Keratinocyte (primary cell): ENCODE results near the gene SLC17A7. TPM values are rescaled to one million over a fixed set of nuclear protein-coding genes. Genes with fewer than 3 reads are reported as not detected.

Source experiments
- DNase-seq: peaks from one replicate; pipeline ENCODE4 v3.0.0-alpha.2; 2011; ENCODE audit warnings: low read depth, missing footprints, low spot score
- FAIRE-seq: peaks from 2 replicates; lab custom pipeline; 2011; peaks lifted over from hg19 to GRCh38; lab: Jason Lieb, UNC
- H2AFZ ChIP-seq: 2 replicates; pipeline ENCODE4 v1.6.0; 2012; ENCODE audit warnings: low read length, control low read depth, inconsistent platforms; ENCODE audit not compliant: control insufficient read depth
- H3K27ac ChIP-seq: 2 replicates; pipeline ENCODE4 v1.5.1; 2011; ENCODE audit warnings: low read length; ENCODE audit not compliant: control insufficient read depth, insufficient read depth
- H3K27me3 ChIP-seq: 3 replicates; pipeline ENCODE4 v1.6.0; 2011; ENCODE audit warnings: low read length; ENCODE audit not compliant: control insufficient read depth, insufficient read depth; ENCODE audit errors: extremely low read depth
- H3K36me3 ChIP-seq, 2 experiments: 2 replicates in 1 of 2; 3 replicates in 1 of 2; pipeline ENCODE4 v1.5.1; 2011; ENCODE audit warnings: low read length in 2 of 2, mild to moderate bottlenecking in 1 of 2; ENCODE audit not compliant: control insufficient read depth in 2 of 2, insufficient read depth in 2 of 2; ENCODE audit errors: extremely low read depth in 1 of 2
- H3K4me1 ChIP-seq: 3 replicates; pipeline ENCODE4 v1.5.1; 2011; ENCODE audit warnings: low read length; ENCODE audit not compliant: control insufficient read depth, insufficient read depth; ENCODE audit errors: extremely low read depth
- H3K4me2 ChIP-seq: 3 replicates; pipeline ENCODE4 v1.6.0; 2011; ENCODE audit warnings: low read depth, low read length; ENCODE audit not compliant: control insufficient read depth, insufficient read depth; ENCODE audit errors: extremely low read depth
- H3K4me3 ChIP-seq, 3 experiments: fragments of 200-600 bp in 1 of 3; sonication (generic) in 1 of 3; 2 replicates in 2 of 3; 3 replicates in 1 of 3; pipeline ENCODE4 v1.5.1; 2011 to 2016; ENCODE audit warnings: low read length in 3 of 3, mild to moderate bottlenecking in 3 of 3, control low read depth in 2 of 3, inconsistent platforms in 1 of 3, low read depth in 1 of 3, mixed read lengths in 1 of 3, mixed run types in 1 of 3, moderate library complexity in 1 of 3; ENCODE audit not compliant: control insufficient read depth in 2 of 3, insufficient read depth in 2 of 3; ENCODE audit errors: extremely low read depth in 1 of 3
- H3K79me2 ChIP-seq: 2 replicates; pipeline ENCODE4 v1.6.0; 2012; ENCODE audit warnings: low read length; ENCODE audit not compliant: control insufficient read depth, insufficient read depth
- H3K9ac ChIP-seq: 3 replicates; pipeline ENCODE4 v1.6.0; 2011; ENCODE audit warnings: low read length; ENCODE audit not compliant: control insufficient read depth, insufficient read depth; ENCODE audit errors: extremely low read depth
- H3K9me1 ChIP-seq: 3 replicates; pipeline ENCODE4 v1.6.0; 2011; ENCODE audit warnings: low read length; ENCODE audit not compliant: control insufficient read depth, insufficient read depth; ENCODE audit errors: extremely low read depth
- H3K9me3 ChIP-seq: 2 replicates; pipeline ENCODE4 v1.5.1; 2012; ENCODE audit warnings: low read depth, low read length; ENCODE audit not compliant: control insufficient read depth
- H4K20me1 ChIP-seq: 3 replicates; pipeline ENCODE4 v1.6.0; 2011; ENCODE audit warnings: low read length; ENCODE audit not compliant: control insufficient read depth, insufficient read depth; ENCODE audit errors: extremely low read depth
- CTCF ChIP-seq, 3 experiments: IDR thresholded peaks in 1 of 3; conservative IDR thresholded peaks in 1 of 3; optimal IDR thresholded peaks in 1 of 3; 2 replicates in 2 of 3; 3 replicates in 1 of 3; pipeline versions ENCODE3 to v1.5.1; 2011; ENCODE audit warnings: low read length in 3 of 3, mild to moderate bottlenecking in 3 of 3, moderate library complexity in 2 of 3, control low read depth in 1 of 3, inconsistent platforms in 1 of 3; ENCODE audit not compliant: insufficient read depth in 2 of 3; ENCODE audit errors: extremely low read depth in 1 of 3
- EZH2 ChIP-seq: IDR thresholded peaks from one replicate; pipeline ENCODE4 v1.6.1; 2012; ENCODE audit warnings: inconsistent platforms, mild to moderate bottlenecking, low read length, moderate library complexity
- dilution Hi-C: fragments of 300-500 bp; cut with MboI; formaldehyde crosslinking; loops from one replicate; pipeline ENCODE4 v1.7.0; 2020; ENCODE audit warnings: low sequenced_read_pairs; ENCODE audit not compliant: extremely low pct_ligation_motif_present
- polyA plus RNA-seq, 5 experiments: library from polyadenylated mRNA; depleted of rRNA in 3 of 5; stranded (reverse) in 3 of 5; stranded (forward) in 1 of 5; unstranded in 1 of 5; fragments of >200 nt; gene quantifications; 1 replicate in 1 of 5; 2 replicates in 3 of 5; 3 replicates in 1 of 5; pipeline versions ENCODE4 v1.2.1 to v1.2.3, GENCODE V29; 2011 to 2012; ENCODE audit warnings: missing spikeins in 2 of 5, low read depth in 1 of 5, low replicate concordance in 1 of 5

Gene SLC17A7
- polyA plus RNA-seq, 1 donor (not counting 4 experiments of a cell fraction or from before 2014, with no cell fraction given) = 0.04 TPM

GRCh38 chr19:49453013-49453756, 11.9 kb upstream of the SLC17A7 start, which contains the start of gene ALDH16A1:
ALDH16A1 (plus strand) TSS chr19:49453225; CDS start chr19:49453332, 107 bp downstream.
- H2AFZ ChIP-seq = peak within 1 kb of the TSS; percentile 92
- FAIRE-seq = peak; percentile 60
- peak within 1 kb of the TSS; percentile 86 for H3K4me2 ChIP-seq
- peak within 1 kb of the TSS; percentile 67 to 98 (median 68) for H3K4me3 ChIP-seq
- no peaks in the 10 kb centered on the region for H4K20me1 ChIP-seq
- peak within 1 kb of the TSS; percentile 99 for H3K9ac ChIP-seq
- H3K36me3 ChIP-seq = peaks cover 5 to 7% of the 10 kb centered on the region in 2 experiments
- no peaks in the 10 kb centered on the region for H3K9me3 ChIP-seq
- dilution Hi-C loops = no loop called here
- DNase-seq = peak; percentile 90
- peaks cover 21% of the 10 kb centered on the region for H3K79me2 ChIP-seq
- H3K27ac ChIP-seq = peak within 1 kb of the TSS; percentile 97
- H3K4me1 ChIP-seq = peaks cover 13% of the 10 kb centered on the region
- no peaks in the 10 kb centered on the region for H3K9me1 ChIP-seq
- H3K27me3 ChIP-seq = no peaks in the 10 kb centered on the region
- no peak for TF ChIP-seq CTCF (optimal IDR thresholded peaks at IDR 0.05 in 1 of 3, IDR thresholded peaks at IDR 0.05 in 1 of 3, conservative IDR thresholded peaks at IDR 0.05 in 1 of 3; ENCODE audit: extremely low read depth in 1 of 3, insufficient read depth in 2 of 3, low read length in 3 of 3)

GRCh38 chr19:49451430-49452181, 10.3 kb upstream of the SLC17A7 start, which contains the start of gene PIH1D1:
PIH1D1 (minus strand) TSS chr19:49451814; CDS start chr19:49451574, 240 bp downstream.
- Histone ChIP-seq H3K9me3 (no peaks in the 10 kb centered on the region), H3K4me3 (peak within 1 kb of the TSS; percentile 78 to 98 (median 88)), H3K79me2 (peaks cover 21% of the 10 kb centered on the region), H3K36me3 (peaks cover 7 to 12% of the 10 kb centered on the region in 2 experiments), H3K4me1 (peaks cover 13% of the 10 kb centered on the region), H3K27me3 (no peaks in the 10 kb centered on the region), H3K4me2 (peak within 1 kb of the TSS; percentile 96), H3K27ac (peak within 1 kb of the TSS; percentile 90), H2AFZ (peak within 1 kb of the TSS; percentile 92), H3K9me1 (no peaks in the 10 kb centered on the region), H3K9ac (peak within 1 kb of the TSS; percentile 99), H4K20me1 (no peaks in the 10 kb centered on the region)
- DNase-seq (peak; percentile 98), FAIRE-seq (peak; percentile 94)
- TF ChIP-seq EZH2 = no peak
- peak in 1 of 3 experiments; percentile 24 for TF ChIP-seq CTCF (optimal IDR thresholded peaks at IDR 0.05 in 1 of 3, IDR thresholded peaks at IDR 0.05 in 1 of 3, conservative IDR thresholded peaks at IDR 0.05 in 1 of 3; ENCODE audit: extremely low read depth in 1 of 3, insufficient read depth in 2 of 3, low read length in 3 of 3)
- dilution Hi-C loops = no loop called here
